ENCODE data around the gene PIGZ. TPM values are rescaled to one million over a fixed set of nuclear protein-coding genes. Genes with fewer than 3 reads are reported as not detected.

PIGZ gene
- total RNA-seq, 1 donor from 2014 or later = not detected

DNA sequence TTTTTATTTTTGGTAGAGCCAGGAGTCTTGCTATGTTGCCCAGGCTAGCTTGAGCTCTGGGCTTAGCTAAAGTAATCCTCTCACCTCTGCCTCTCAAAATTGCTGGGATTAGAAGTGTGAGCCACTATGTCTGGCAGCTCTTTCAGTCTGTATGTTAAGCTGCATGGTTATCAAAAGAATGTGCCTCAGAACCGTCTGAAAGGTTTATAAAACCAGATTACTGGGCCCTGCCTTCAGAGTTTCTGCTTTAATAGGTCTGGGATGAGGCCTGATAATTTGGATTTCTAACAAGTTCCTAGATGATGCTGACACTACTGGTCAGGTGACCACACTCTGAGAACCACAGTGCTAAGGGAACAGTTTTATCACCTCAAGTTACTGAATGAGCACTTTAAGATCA, 66.3 kb downstream of the PIGZ start:
- DNase-seq (ENCODE audit: low spot score) = no peak
- no peak overlapping the region for H3K27ac ChIP-seq
- H3K79me2 ChIP-seq (ENCODE audit: low read depth) = no peaks in the 10 kb centered on the region
- H3F3A ChIP-seq (ENCODE audit: low read depth) = no peaks in the 10 kb centered on the region
- TF ChIP-seq EZH2 (IDR thresholded peaks at IDR 0.05) (no peak), EZH2phosphoT487 (IDR thresholded peaks at IDR 0.05) (no peak)
- TF ChIP-seq, protein P1, sequence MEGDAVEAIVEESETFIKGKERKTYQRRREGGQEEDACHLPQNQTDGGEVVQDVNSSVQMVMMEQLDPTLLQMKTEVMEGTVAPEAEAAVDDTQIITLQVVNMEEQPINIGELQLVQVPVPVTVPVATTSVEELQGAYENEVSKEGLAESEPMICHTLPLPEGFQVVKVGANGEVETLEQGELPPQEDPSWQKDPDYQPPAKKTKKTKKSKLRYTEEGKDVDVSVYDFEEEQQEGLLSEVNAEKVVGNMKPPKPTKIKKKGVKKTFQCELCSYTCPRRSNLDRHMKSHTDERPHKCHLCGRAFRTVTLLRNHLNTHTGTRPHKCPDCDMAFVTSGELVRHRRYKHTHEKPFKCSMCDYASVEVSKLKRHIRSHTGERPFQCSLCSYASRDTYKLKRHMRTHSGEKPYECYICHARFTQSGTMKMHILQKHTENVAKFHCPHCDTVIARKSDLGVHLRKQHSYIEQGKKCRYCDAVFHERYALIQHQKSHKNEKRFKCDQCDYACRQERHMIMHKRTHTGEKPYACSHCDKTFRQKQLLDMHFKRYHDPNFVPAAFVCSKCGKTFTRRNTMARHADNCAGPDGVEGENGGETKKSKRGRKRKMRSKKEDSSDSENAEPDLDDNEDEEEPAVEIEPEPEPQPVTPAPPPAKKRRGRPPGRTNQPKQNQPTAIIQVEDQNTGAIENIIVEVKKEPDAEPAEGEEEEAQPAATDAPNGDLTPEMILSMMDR (IDR thresholded peaks at IDR 0.05) = no peak
- H3K4me1 Mint-ChIP-seq = no peaks in the 10 kb centered on the region
- no peaks in the 10 kb centered on the region for H3K9me3 Mint-ChIP-seq
- H3K4me1 ChIP-seq = no peaks in the 10 kb centered on the region
- H3K27me3 Mint-ChIP-seq (ENCODE audit: insufficient read depth, low read depth) = no peaks in the 10 kb centered on the region
- no peak overlapping the region for H2AFZ ChIP-seq (replicated peaks)
- peaks cover 16% of the 10 kb centered on the region for H3K36me3 ChIP-seq
- H3K27ac Mint-ChIP-seq = no peak overlapping the region
- H3K4me3 ChIP-seq = no peak overlapping the region
- no peaks in the 10 kb centered on the region for H3K27me3 ChIP-seq
- peaks cover 18% of the 10 kb centered on the region for H3K36me3 Mint-ChIP-seq
- H3K4me3 Mint-ChIP-seq = no peak overlapping the region
- no peak overlapping the region for H3K9ac ChIP-seq
- no peaks in the 10 kb centered on the region for H4K20me1 ChIP-seq (ENCODE audit: low read depth)
- no peak overlapping the region for H3K4me2 ChIP-seq
- H3K9me3 ChIP-seq (ENCODE audit: low read depth) = no peaks in the 10 kb centered on the region

DNA sequence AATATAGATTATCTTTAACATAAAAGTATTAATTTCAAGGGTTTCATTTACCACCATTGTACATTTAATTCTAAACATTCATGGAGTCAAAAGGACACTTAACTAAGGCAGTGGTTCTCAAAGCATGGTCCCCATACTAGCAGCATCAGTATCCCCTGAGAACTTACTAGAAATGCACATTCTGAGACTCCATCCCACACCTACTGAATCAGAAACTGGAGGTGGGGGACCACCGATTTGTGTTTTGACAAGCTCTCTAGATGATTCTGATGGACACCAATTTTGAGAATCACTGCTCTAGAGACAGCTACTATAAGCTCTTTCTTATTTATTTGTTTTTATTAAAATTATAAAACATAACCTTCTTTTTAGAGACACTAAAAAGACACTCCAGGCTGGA, 66.9 kb downstream of the PIGZ start:
- no peak overlapping the region for H3K4me3 Mint-ChIP-seq
- TF ChIP-seq, protein P1 (IDR thresholded peaks at IDR 0.05) = no peak
- H3K79me2 ChIP-seq (ENCODE audit: low read depth) = no peaks in the 10 kb centered on the region
- DNase-seq (ENCODE audit: low spot score) = no peak
- H4K20me1 ChIP-seq (ENCODE audit: low read depth) = no peaks in the 10 kb centered on the region
- H3K9ac ChIP-seq = no peak overlapping the region
- H3K4me1 ChIP-seq = no peaks in the 10 kb centered on the region
- H3K9me3 Mint-ChIP-seq = no peaks in the 10 kb centered on the region
- H3K9me3 ChIP-seq (ENCODE audit: low read depth) = no peaks in the 10 kb centered on the region
- H3K27me3 Mint-ChIP-seq (ENCODE audit: insufficient read depth, low read depth) = no peaks in the 10 kb centered on the region
- no peaks in the 10 kb centered on the region for H3K4me1 Mint-ChIP-seq
- no peaks in the 10 kb centered on the region for H3F3A ChIP-seq (ENCODE audit: low read depth)
- peaks cover 16% of the 10 kb centered on the region for H3K36me3 ChIP-seq
- no peak overlapping the region for H3K4me2 ChIP-seq
- no peak overlapping the region for H3K4me3 ChIP-seq
- no peak overlapping the region for H3K27ac ChIP-seq
- no peaks in the 10 kb centered on the region for H3K27me3 ChIP-seq
- H2AFZ ChIP-seq (replicated peaks) = no peak overlapping the region
- peaks cover 18% of the 10 kb centered on the region for H3K36me3 Mint-ChIP-seq
- no peak overlapping the region for H3K27ac Mint-ChIP-seq

Other genes starting within 250 kb of the PIGZ start
- gene PAK2, start 229.0 kb downstream of the PIGZ start, total RNA-seq (ENCODE audit: low replicate concordance) = 38.1 and 53.6 TPM in 2 replicates
- 42.7 and 46.1 TPM in 2 replicates for gene SENP5, start 100.9 kb downstream of the PIGZ start, total RNA-seq (ENCODE audit: low replicate concordance)
- gene NCBP2, start 26.3 kb downstream of the PIGZ start, total RNA-seq (ENCODE audit: low replicate concordance) = 68.4 and 80.8 TPM in 2 replicates
- gene MELTF, start 61.0 kb upstream of the PIGZ start, total RNA-seq (ENCODE audit: low replicate concordance) = 0.28 and 4.2 TPM in 2 replicates